HG03139 (cell line): ENCODE measurements around the gene ANGPTL2.
"Not testable (repeated sequence)": the region's sequence is repeated elsewhere in the genome, so short reads cannot be mapped to it uniquely, and the experiment has no call there.

Source experiments
- ATAC-seq: cut with Tn5 transposase; IDR thresholded peaks from one replicate; pipeline ENCODE4 v1.9.1; 2021; ENCODE audit not compliant: unreplicated experiment

The ANGPTL2 gene, protein sequence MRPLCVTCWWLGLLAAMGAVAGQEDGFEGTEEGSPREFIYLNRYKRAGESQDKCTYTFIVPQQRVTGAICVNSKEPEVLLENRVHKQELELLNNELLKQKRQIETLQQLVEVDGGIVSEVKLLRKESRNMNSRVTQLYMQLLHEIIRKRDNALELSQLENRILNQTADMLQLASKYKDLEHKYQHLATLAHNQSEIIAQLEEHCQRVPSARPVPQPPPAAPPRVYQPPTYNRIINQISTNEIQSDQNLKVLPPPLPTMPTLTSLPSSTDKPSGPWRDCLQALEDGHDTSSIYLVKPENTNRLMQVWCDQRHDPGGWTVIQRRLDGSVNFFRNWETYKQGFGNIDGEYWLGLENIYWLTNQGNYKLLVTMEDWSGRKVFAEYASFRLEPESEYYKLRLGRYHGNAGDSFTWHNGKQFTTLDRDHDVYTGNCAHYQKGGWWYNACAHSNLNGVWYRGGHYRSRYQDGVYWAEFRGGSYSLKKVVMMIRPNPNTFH

DNA sequence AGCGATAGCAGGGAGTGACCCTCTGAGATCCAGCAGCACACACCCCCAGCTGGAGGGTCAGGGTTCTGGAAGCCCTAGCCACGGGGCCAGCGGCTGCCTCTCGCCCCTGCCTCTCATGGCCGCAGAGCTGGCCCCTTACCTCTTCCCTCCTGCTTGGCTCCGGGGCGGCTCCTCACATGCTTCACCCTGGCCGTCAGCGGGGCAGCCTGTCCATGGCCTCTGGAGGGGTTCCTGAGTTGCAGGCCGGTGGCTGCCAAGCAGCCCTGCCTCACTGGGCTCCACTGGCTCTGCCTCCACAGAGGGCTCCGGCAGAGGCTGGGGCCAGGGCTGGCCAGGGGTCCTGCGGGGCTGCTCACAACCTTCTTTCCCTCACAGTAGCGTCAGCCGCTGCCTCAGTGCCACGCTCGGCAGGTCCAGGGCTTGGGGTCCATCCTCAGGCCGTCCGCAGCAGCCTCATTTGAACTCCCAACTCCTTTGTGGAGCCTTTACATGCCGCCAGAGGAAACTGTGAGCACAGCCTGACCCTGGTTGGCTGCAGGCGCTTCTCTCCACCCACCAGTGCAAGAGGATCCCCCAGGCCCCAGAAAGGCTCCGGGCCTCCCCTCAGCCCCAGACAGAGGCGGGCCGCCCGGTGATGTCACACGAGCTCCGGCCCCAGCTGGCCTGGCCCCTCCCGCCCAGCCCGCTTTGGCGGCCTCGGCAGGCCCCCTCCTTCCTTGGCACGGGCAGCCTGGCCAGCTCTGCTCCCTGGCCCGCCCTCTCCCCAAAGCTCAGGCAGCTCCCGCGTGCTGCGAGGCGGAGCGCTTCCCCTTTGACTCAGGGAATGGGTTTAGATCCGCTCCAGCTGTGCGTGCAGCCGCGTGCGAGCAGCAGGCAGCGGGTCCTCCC, at the start of gene ANGPTL2:
TSS of gene ANGPTL2 (minus strand) at position 460 of the 888 bp plus-strand sequence. CDS start 13,904 bp downstream, outside the sequence.
- ATAC-seq = no peak

DNA sequence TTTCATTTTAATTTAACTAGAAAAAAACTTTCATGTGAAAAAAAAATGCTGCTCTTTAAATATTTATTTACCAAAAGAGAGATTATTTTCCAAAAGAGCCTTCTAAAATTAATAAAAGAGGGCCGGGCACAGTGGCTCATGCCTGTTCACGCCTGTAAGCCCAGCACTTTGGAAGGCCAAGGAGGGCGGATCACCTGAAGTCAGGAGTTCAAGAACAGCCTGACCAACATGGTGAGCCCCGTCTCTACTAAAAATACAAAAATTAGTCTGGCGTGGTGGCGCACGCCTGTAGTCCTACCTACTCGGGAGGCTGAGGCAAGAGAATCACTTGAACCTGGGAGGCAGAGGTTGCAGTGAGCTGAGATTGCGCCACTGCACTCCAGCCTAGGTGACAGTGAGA, 48.9 kb upstream of the ANGPTL2 start:
- not testable (repeated sequence) for ATAC-seq

DNA sequence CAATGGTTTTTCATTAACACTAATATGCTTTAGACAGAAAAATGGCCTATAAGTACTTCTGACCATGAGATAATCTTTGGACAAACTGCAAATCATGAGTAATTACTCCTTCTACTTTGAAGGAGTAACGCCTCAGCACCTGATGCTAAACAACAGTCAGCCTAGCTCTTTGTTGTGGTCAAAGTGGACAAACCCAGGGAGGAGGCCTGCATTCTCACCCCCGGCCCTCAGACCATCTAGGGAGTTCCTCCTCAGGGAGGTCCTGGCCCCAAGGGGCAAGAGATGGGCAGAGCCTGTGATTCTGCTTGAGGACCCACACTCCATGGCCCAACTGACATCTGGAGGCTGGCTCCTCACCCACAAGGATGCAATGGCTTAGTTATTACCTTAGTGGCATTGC, 48.2 kb upstream of the ANGPTL2 start:
- ATAC-seq = no peak

DNA sequence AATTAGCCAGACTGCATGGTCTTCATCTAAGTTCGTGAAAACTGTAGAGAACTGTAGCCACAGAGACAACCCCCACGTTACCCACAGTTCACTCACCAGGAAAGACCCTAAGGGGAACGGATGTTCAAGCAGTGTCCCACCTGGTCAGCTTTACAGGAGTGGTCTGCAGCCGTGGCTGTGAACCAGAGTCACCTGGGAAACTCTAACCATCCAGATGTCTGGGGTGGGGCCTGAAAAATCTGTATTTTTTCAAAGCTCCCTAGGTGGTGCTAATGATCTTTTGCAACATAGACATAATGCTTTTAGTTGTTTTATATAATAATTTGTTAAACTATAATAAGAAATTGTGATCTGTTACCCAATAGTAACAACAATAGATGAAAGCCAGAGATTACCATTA, 47.7 kb upstream of the ANGPTL2 start:
- ATAC-seq = no peak

DNA sequence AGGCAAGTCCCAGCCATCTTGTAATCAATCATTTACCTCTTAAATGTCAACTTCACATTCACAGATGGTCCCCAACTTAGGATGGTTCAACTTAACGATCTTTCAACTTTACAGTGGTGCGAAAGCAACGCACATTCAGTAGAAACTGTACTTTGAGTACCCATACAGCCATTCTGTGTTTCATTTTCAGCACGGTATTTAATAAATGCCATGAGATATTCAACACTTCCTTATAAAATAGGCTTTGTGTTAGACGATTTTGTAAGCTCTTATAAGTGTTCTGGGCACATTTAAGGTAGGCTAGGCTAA, 47.1 kb upstream of the ANGPTL2 start:
- no peak for ATAC-seq

DNA sequence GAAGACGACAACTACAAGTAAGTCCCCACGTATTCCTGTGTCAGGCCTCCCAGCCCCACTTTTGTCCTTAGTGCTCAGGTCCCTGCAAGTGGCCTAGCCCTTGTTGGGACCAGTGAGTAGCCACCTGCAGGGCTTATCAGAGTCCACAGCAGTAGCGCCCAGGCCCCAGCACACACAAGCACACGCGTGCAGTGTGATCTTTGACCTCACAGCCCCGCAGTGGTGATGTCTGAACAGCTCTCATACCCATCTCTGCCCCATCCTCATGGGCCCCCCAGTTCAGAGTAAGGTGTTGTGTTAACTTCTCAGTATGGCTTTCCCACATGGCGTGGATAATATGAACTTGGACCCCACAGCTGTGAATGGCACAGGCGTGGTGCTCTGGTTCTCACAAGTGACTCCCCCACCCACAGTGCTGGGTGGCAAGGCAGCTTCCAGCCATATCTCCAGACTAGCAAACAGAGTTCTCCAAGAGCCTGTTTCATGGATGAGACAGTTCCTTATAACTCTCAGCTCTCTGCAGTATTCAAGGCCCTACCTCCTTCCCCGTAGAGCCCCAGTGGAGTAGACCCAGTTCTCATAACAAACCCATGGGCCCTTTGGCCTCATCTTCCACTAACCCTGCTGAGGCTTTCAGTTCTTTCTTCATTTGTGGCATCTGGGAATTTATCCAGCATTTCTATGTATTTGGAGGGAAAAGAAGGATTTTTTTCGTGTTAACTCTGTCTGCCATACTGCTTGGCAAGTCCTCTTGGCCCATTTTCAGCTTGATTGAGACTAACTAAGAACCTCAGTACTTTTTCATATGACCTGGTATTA, 46.5 kb upstream of the ANGPTL2 start:
- no peak for ATAC-seq

DNA sequence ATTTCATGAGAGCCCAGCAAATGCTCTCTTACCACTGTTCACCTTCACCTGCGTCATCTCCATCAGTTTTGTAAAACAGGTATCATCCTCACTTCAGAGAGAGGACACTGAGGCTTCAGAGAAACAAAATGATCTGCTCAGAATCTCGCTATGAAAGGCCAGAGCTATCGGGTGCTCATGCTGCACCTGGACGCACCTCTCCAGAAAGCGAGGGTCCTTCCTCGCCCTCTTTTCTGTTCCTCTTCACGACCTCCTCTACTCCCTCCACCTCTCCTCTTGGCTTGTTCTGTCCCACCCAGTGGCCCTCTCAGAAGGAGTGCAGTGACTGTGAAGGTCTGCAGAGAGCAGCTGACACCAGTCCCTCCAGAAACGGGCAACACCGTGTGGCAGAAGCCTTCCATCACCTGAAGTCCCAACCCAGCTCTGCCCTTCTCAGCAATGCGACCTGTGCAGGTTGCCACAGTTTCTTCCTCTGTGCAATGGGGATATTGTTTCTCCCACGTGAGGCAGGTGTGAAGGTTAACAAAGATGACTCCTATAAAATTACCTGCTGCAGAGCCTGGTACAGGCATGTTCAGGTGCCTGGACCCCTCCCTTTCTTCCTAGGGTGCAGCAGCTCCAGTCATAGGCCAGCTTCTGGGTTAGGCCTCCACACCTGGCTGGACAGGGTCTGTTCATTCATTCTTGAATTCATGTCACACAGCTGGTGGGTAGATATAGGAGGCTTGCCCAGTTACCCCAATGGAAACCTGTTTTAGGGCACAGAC, 45.3 kb upstream of the ANGPTL2 start:
- ATAC-seq = no peak

DNA sequence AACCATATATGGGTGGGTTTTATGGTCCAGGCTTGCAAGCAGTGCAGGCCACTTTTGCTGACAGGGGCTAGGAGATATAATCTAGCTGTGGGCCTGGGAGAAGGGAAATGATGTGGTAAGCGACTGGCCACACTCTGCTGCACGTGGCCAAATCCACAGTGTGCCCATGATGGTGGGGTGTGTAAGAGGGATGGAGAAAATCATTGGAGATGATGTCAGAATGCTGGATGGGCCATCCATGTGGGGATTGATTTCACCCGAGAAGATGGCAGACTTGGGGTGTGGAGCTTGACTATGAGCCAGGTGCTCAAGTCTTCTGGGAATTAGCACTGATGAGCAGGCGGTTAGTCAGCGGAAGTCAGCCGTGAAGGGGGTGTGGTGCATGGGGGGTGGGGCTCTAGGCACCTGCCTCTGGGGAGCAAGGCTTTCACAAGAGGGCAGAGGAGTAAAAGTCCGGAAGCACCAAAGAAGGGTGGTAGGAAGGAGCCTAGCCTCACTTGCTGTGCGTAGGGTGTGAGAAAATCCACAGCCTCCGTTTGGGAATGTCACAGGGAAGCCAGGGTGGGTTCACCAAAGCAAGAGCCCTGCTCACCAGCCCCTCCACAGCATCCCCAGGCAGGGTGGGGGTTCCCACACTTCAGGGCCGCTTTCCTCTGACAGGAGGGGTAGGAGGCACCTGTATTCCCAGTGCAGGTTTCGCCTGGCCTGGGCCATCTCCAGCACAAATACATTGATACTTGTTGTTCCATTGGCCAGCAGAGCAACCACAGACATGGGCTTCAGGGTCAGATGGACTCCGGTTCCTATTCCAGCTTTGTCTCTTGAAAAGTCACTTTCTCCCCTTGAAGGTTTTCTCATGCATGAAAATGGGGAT, 44.5 kb upstream of the ANGPTL2 start:
- ATAC-seq = peak; percentile 52

DNA sequence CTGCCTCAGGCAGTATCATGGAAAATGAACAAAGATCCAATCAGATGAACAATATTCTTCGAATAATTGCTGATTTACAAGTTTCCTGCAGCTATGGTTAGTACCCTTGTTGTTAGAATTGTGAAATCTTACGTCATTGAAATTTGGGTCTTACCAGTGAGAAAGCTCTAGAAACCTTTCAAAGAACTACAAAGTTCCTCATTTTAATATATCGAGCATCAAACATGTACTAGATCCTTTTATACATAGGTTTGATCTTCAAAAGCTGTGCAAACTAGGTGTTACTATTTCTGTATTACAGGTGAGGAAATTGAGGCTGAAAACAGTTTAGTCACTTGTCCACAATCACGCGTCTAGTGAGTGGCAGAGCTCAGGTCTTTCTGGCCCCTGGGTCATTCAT, 43.7 kb upstream of the ANGPTL2 start:
- ATAC-seq = no peak

DNA sequence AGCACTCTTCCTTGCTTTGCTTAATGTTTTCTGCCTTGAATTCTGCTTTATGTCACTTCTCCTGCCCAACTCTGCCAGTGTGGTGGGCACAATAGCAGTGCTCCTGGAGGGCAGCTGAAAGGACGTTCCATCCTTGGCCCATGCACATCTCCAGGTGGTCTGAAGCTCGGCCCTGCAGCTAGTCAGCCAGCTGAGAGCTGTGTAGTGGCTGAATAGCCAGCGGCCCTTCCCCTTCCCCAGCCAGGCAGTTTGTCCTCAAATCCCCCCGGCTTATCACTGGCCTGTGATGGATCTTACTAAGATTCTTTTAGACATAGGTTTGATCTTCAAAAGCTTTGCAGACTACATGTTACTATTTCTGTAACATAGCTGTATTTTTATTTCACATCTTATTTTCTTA, 42.7 kb upstream of the ANGPTL2 start:
- ATAC-seq = no peak

DNA sequence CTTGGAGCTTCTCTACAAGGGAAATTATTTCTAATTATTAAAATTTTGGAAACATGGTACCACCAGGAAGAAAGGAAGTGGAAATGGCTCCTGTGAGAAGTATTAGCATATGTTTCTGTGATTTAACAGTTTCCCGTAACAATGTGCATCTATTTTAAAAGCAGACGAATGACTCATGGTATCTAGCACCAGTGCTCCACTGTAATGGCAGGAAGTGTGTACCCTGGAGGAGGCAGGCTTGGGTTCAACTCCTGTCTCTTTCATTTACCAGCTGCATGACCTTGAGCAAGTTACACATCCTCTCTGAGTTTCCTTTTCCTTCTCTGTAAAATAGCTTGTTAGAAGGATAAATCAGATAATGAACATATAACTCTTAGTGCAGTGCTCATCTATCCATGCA, 41.0 kb upstream of the ANGPTL2 start:
- ATAC-seq = no peak

DNA sequence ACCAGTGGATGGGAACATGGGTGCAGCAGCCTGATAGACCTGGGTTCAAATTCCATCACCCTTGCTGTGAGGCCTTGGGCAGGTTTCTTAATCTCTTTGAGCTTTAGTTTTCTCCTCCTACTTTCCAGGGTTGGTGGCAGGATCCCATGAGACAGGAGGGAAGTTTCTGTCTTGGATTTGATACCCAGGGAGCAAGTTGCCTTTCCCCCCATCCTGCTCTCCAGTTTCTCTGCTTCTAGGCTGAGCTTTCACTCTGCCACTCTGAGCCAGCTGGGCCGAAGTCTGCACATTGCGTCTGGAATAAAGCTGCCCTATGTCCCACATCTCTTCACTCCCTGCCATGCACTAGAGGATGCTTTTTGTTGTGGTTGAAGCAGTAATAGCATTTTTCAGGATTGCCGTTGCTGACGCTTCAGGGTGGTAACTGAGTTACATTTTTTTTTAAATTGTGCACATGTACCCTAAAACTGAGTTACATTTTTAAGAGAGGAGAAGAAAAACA, 40.5 kb upstream of the ANGPTL2 start:
- ATAC-seq = no peak

DNA sequence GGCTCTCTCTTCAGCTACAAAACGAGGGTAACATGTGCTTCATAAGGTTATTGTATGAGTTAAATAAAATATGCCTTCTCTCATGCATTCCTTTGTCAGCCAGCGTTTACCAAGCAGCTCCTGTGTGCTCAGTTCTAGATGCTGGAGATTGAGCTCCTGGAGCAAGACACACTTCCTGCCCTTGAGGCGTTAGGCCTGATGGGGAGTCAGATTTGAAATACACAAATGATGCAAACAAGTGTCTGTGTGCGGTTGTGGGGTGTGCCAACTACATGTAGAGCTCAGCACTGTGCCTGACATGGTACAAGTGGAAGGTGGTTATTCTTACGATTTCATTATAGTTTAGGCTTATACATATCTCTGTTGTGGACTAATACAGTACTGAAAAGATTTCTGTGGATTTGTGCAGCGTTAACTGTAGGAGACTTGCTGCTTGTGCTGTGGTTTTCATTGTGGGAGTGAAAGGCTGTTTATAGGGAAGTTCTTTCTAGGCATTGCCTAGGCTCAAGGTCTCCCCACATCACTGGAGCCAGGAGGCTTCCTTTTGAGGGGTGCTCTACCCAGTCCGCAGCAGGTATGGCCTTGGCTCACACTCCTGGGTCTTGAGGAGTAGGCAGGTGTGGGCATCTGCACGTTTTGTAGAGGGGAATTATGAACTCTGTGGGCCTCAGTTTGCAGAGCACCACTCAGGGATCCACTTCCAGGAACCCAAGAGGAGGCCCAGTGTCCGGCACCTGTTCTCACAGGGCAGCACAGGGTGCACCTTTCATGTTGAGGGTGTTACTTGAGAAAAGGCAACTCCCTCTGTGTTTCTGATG, 39.8 kb upstream of the ANGPTL2 start:
- no peak for ATAC-seq

DNA sequence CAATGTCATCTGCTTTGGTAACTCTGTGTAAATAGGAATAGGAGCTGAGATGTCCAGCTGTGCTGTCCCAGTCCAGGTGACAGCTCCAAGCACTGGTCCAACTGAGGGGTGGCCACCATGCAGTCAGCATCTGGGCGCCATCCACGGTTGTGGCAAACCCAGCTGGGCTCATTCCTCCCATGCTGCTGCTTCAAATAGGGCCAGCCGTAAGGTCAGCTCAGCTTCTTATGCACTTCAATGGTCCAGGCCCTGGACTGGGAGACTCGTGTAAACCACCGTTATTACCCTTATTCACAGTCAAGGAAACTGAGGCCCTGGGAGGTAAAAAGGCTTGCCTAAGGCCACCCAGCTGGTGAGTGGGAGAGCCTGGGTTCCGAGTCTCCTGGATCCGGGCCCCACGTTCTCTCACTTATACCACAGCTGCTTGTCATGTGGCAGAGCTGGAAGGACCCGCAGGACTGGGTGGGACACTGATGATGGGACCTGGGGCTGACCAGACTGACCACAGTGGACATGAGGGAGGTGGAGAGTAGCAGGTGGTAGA, 38.7 kb upstream of the ANGPTL2 start:
- ATAC-seq = no peak

DNA sequence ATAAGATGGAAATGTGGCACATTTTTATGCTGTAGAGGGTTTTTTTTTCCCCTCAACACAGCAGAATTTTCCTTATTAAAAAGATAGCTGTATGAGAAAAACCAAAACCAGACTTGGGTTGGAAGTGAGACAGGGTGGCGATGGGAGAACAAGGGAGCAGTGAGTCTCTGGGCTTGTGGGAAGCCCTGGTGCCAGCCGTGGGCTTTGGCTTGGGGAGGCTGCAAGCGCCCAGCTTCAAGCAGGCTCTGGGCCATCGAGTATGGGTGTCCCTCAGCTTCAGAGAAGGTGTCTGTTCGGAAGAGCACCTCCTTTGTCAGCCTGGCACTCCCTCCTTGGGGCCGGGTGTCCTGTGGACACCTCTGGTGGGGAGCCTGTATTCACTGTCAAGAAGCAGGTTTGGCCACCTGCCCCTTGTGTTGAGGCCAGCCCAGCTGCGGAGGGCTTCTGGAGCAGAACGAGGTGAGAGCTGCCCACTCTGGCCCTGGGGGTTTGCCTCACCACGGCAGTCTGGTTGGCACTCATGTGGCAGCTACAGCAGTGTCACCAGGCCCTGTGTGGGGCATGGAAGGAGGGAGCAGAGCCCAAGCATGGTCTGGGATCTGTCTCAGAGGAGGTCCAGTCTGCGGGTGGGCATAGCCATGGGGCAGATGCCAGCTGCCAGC, 37.6 kb upstream of the ANGPTL2 start:
- ATAC-seq = no peak

DNA sequence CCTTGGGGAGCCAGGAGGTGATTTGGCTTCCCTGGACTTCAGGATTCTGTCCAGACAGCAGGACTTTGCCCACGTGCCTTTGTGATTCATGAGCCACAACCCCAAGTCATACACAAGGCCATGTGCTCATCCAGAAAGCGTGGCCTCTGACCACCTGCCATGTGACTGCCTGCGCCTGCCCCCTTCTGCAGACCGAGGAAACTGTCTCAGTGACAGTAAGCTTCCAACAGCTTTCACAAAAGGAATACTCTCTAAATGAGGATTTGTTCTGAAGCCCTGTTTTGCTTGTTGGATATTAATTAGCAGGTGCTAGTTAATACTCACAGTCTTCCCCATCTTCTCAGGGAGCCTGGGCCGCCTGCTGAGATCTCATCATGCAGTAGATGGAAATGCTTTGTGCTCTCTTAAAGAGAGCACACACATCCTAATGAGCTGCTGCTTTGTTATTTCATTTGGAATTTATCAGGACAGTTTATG, 36.9 kb upstream of the ANGPTL2 start:
- ATAC-seq = no peak

DNA sequence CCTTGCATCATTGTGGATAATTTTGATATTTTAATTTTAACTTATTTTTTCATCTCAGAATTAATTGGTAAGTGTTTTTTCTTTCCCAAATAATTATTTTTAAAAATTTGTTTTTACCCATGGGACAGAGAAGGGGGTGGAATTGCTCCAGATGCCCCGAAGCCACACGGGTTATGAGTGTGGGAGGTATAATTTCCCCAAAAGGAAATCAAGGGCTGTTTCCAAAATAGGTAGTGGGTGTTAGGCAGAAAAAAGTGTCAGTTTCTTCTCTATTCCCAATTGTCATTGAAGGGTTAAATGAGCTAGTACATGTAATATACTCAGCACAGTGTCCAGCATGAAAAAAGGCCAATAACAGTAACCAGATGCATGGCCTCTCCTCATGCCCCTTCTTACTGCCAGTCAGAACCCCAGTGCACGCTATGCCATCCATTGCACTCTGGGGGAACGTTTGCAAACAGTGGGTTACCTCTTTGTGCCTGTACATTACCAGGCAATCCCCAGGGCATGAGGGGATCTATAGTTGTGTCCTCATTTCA, 36.4 kb upstream of the ANGPTL2 start:
- no peak for ATAC-seq
